K562 (cell line): Measurements from ENCODE around the gene EFCAB12. TPM values are rescaled to one million over a fixed set of nuclear protein-coding genes. Genes with fewer than 3 reads are reported as not detected.
A peak's percentile ranks its signal among the peaks of the same experiment; 100 is the strongest.

Source experiments
- ATF2 ChIP-seq: sonication (generic); formaldehyde crosslinking; IDR thresholded peaks from 2 replicates; pipeline ENCODE4 v1.8.1; 2022; ENCODE audit warnings: missing genetic modification reagents
- BCLAF1 ChIP-seq, 2 experiments: fragments of 450-650 bp in 1 of 2; IDR thresholded peaks; 2 replicates each; pipeline ENCODE4 v1.6.1; 2011 to 2017; ENCODE audit warnings: low read depth in 2 of 2, antibody characterized with exemption in 1 of 2, borderline replicate concordance in 1 of 2, low read length in 1 of 2, mild to moderate bottlenecking in 1 of 2, mixed read lengths in 1 of 2; ENCODE audit not compliant: control insufficient read depth in 1 of 2
- CTCFL ChIP-seq: IDR thresholded peaks from 2 replicates; pipeline ENCODE4 v1.6.1; 2011; ENCODE audit warnings: borderline replicate concordance, low read depth, mild to moderate bottlenecking, moderate library complexity, low read length; ENCODE audit not compliant: insufficient read depth, poor library complexity, severe bottlenecking
- E2F4 ChIP-seq: sonication (generic); formaldehyde crosslinking; IDR thresholded peaks from 2 replicates; pipeline ENCODE4 v1.8.0; 2022; ENCODE audit warnings: mild to moderate bottlenecking, low read depth, missing genetic modification reagents
- MAZ ChIP-seq, 2 experiments: fragments of 450-650 bp in 1 of 2; sonication (generic) in 1 of 2; formaldehyde crosslinking; IDR thresholded peaks in 1 of 2; conservative IDR thresholded peaks in 1 of 2; 2 replicates each; pipeline versions ENCODE4 v1.4.0 to v1.5.0; 2020; ENCODE audit warnings: mild to moderate bottlenecking in 1 of 2, missing genetic modification reagents in 1 of 2
- NR0B1 ChIP-seq: fragments of 450-650 bp; IDR thresholded peaks from one replicate; pipeline ENCODE4 v1.6.1; 2018; ENCODE audit warnings: mild to moderate bottlenecking, moderate library complexity; ENCODE audit not compliant: partially characterized antibody
- SETDB1 ChIP-seq: IDR thresholded peaks from one replicate; pipeline ENCODE4 v1.6.1; 2012; ENCODE audit warnings: low read length, control low read depth, inconsistent platforms
- polyA plus RNA-seq, 8 experiments: library from polyadenylated mRNA; depleted of rRNA in 4 of 8; stranded (reverse) in 5 of 8; unstranded in 3 of 8; fragments of >200 nt; fragmentation: Nextera tagmentation in 2 of 8; fragmentation: Illumina TruSeq in 1 of 8; extraction: Ambion mirVana in 2 of 8; extraction: Trizol in 1 of 8; gene quantifications; 2 replicates each; pipeline versions ENCODE4 v1.2.1 to v1.2.3, GENCODE V29; 2011 to 2014; ENCODE audit warnings: inconsistent platforms in 1 of 8, missing spikeins in 1 of 8
- total RNA-seq, 7 experiments: library from RNA; depleted of rRNA in 6 of 7; stranded (reverse); fragments of >200 nt in 6 of 7; fragmentation: Illumina TruSeq in 2 of 7; extraction: Trizol in 2 of 7; gene quantifications; 2 replicates each; pipeline versions ENCODE4 v1.2.1 to v1.2.3, GENCODE V29; 2011 to 2021; ENCODE audit warnings: low replicate concordance in 1 of 7

Gene EFCAB12
- total and polyA plus RNA-seq, 9 of the 15 experiments (the other 6 are each of a cell fraction or from before 2014, with no cell fraction given): 0.08 to 0.95 (median 0.56) TPM; not detected in 1

- TF ChIP-seq ATF2 (CRISPR knock-in tag) (no peak), NR0B1 (no peak), BCLAF1 (IDR thresholded peaks at IDR 0.05; ENCODE audit: borderline replicate concordance in 1 of 2, control insufficient read depth in 1 of 2, low read depth in 2 of 2, low read length in 1 of 2) (no peak), CTCFL (peak; percentile 99), SETDB1 (no peak), E2F4 (CRISPR knock-in tag) (no peak), MAZ (CRISPR knock-in tag; conservative IDR thresholded peaks at IDR 0.05 in 1 of 2, IDR thresholded peaks at IDR 0.05 in 1 of 2) (no peak)
Measured at GRCh38 chr3:129399145-129399894, 29.1 kb downstream of the EFCAB12 start (continued).
